Neural progenitor cell (in vitro differentiated cells): ENCODE measurements around the gene GPR39.

ENCODE experiments used
- CTCF ChIP-seq: fragments of 200-600 bp; sonication (generic); IDR thresholded peaks from 2 replicates; pipeline ENCODE4 v1.5.1; 2017; ENCODE audit warnings: antibody characterized with exemption, mild to moderate bottlenecking
- EZH2 ChIP-seq: fragments of 200-600 bp; sonication (generic); IDR thresholded peaks from 2 replicates; pipeline ENCODE4 v1.6.1; 2017; ENCODE audit warnings: antibody characterized with exemption, mild to moderate bottlenecking, moderate library complexity
- EZH2phosphoT487 ChIP-seq: fragments of 200-600 bp; sonication (generic); IDR thresholded peaks from 2 replicates; pipeline ENCODE4 v1.6.1; 2017; ENCODE audit warnings: antibody characterized with exemption

DNA sequence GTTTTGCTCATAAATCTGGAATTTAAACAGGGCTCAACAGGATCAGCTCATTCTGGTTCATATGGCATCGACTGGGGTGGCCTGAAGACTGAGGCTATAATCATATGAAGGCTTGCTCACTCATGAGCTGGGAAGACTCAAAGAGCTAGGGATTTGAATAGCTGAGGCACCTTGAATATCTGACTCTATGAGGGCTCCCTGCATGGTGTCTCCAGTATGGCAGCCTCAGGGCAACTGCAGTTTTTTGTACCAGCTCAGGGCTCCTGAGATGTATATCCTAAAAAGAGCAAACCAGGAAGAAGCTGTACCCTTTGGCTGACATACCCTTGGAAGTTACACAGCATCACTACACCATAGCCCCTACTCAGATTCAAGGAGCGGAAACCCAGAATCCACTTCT lies 15.3 kb upstream of the GPR39 start:
- TF ChIP-seq CTCF (no peak), EZH2 (no peak), EZH2phosphoT487 (no peak)
